ENCODE results near the gene PIGH. TPM values are rescaled to one million over a fixed set of nuclear protein-coding genes. Genes with fewer than 3 reads are reported as not detected.

The PIGH gene
- total RNA-seq, 1 experiment from 2014 or later, result 9.4 TPM

DNA sequence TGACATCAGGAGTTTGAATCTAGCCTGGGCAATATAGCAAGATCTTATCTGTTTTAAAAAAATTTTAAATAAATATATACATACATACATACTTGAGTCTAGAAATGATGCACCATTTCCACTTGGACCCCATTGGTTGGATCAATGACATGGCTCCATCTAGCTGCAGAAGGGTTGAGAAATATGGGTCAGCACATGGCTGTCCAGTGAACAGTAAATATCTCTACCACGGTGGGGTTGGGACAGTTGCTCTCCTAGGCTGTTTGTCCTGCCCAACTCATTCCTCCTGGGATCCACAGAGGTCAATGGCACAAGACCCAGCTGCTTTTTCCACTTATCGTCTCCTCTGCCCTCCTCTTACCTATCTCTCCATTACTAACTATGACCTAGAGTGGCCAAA, 43.4 kb downstream of the PIGH start:
- H2BK5ac ChIP-seq (ENCODE audit: insufficient read length, low read length), result no peak overlapping the region
- Mint-ChIP-seq H3K36me3 (ENCODE audit: insufficient read depth in 1 of 3, low read depth in 3 of 3) (peaks cover 13 to 52% (median 26%) of the 10 kb centered on the region in 3 experiments; a peak in 6 of 7 replicates), H3K9me3 (no peaks in the 10 kb centered on the region), H3K27ac (no peak overlapping the region; a peak in 1 of 7 replicates), H3K4me3 (no peak overlapping the region), H3K27me3 (ENCODE audit: low read depth) (no peaks in the 10 kb centered on the region), H3K4me1 (peaks cover 7 to 14% of the 10 kb centered on the region in 2 experiments)
- H4K5ac ChIP-seq (ENCODE audit: insufficient read length, low read depth, low read length), result no peak overlapping the region
- H4K8ac ChIP-seq (replicated peaks; ENCODE audit: insufficient read length, low read depth, low read length), result no peak overlapping the region
- no peaks in the 10 kb centered on the region for H3K9me3 ChIP-seq (ENCODE audit: control insufficient read depth, low read depth, low read length)
- H3K4me2 ChIP-seq (ENCODE audit: insufficient read depth, insufficient read length, low read length), result no peak overlapping the region
- no peak overlapping the region for H2BK20ac ChIP-seq (ENCODE audit: low read depth, low read length, poor library complexity, severe bottlenecking)
- H3K23me2 ChIP-seq (ENCODE audit: insufficient read length, low read depth, low read length, poor library complexity, severe bottlenecking), result no peaks in the 10 kb centered on the region
- H3K4ac ChIP-seq (ENCODE audit: low read depth, low read length), result no peak overlapping the region
- no peak overlapping the region for H3K56ac ChIP-seq (ENCODE audit: insufficient read length, low read depth, low read length)
- H4K91ac ChIP-seq (ENCODE audit: insufficient read length, low read depth, low read length), result no peak overlapping the region
- H3K27ac ChIP-seq (ENCODE audit: insufficient read length, low read depth, low read length), result no peak overlapping the region
- no peak overlapping the region for H2AK5ac ChIP-seq (ENCODE audit: insufficient read length, low read length)
- H3K27me3 ChIP-seq (ENCODE audit: insufficient read depth, low read length), result no peaks in the 10 kb centered on the region
- H3K9ac ChIP-seq (ENCODE audit: extremely low read depth, insufficient read length, low read length), result no peak overlapping the region
- no peak overlapping the region for H3K14ac ChIP-seq (ENCODE audit: insufficient read depth, low read length)
- H2BK12ac ChIP-seq (ENCODE audit: insufficient read length, low read depth, low read length), result no peak overlapping the region
- DNase-seq, result no peak
- H3K4me1 ChIP-seq (ENCODE audit: insufficient read depth, low read length), result peaks cover 3% of the 10 kb centered on the region; the same call in 1 of the 2 replicates
- no peak overlapping the region for H3K18ac ChIP-seq (ENCODE audit: insufficient read length, low read depth, low read length)
- no peaks in the 10 kb centered on the region for H3K79me1 ChIP-seq (ENCODE audit: insufficient read depth, low read depth, low read length, poor library complexity, severe bottlenecking)
- TF ChIP-seq CTCF (conservative IDR thresholded peaks at IDR 0.05), result no peak
- H3T11ph ChIP-seq (ENCODE audit: low read length), result no peak overlapping the region
- no peaks in the 10 kb centered on the region for H4K20me1 ChIP-seq (ENCODE audit: control insufficient read depth, insufficient read depth, insufficient read length)
- no peak overlapping the region for H2AFZ ChIP-seq (ENCODE audit: low read length)
- WGBS (ENCODE audit: extremely low coverage, insufficient read length, low lambda C conversion rate), result no CpG with 5 or more reads among the region's 2 CpGs
- H2BK120ac ChIP-seq (ENCODE audit: low read depth, low read length, poor library complexity, severe bottlenecking), result no peak overlapping the region
- H3K23ac ChIP-seq (ENCODE audit: insufficient read length, low read depth, low read length), result no peak overlapping the region
- H2BK15ac ChIP-seq (ENCODE audit: low read depth, low read length), result no peak overlapping the region
- H3K79me2 ChIP-seq (ENCODE audit: insufficient read depth, low read length), result no peaks in the 10 kb centered on the region
